T47D (cell line): ENCODE measurements around the gene GCK.

ENCODE experiments used
- DNase-seq, 2 experiments: peaks; one replicate each; pipeline versions ENCODE4 v3.0.0 to v3.0.0-alpha.2; 2011 to 2012; ENCODE audit warnings: low read depth in 1 of 2, low spot score in 1 of 2
- JUND ChIP-seq: IDR thresholded peaks from 2 replicates; pipeline ENCODE4 v1.6.1; 2012; ENCODE audit warnings: low read depth
- in situ Hi-C: cut with HindIII; loops from 2 replicates; pipeline ENCODE4 v1.10.0; 2016; ENCODE audit warnings: low sequenced_read_pairs, low pct_unique_long_range_greater_than_20kb

Gene GCK

GRCh38 chr7:44145479-44145968 is 43.7 kb downstream of the GCK start:
- in situ Hi-C loops = no loop called here
- TF ChIP-seq JUND = no peak

GRCh38 chr7:44144968-44145478 is 44.2 kb downstream of the GCK start:
- no peak for DNase-seq
- TF ChIP-seq JUND = no peak
- in situ Hi-C loops = no loop called here

More at GRCh38 chr7:44145479-44145968, 43.7 kb downstream of the GCK start:
- DNase-seq = no peak

- in situ Hi-C loops = no loop called here
- DNase-seq = no peak
- no peak for TF ChIP-seq JUND
These were observed 44.7 kb downstream of the GCK start for GRCh38 chr7:44144426-44144967.

- no peak for TF ChIP-seq JUND
- in situ Hi-C loops = no loop called here
- no peak for DNase-seq
These were observed 45.5 kb downstream of the GCK start for GRCh38 chr7:44143646-44144250.

GRCh38 chr7:44142028-44142427 is 47.2 kb downstream of the GCK start:
- DNase-seq = no peak
- no peak for TF ChIP-seq JUND
- in situ Hi-C loops = no loop called here

GRCh38 chr7:44141221-44141850 is 47.9 kb downstream of the GCK start, which contains the start of gene MYL7:
Gene MYL7 (minus strand): TSS chr7:44141332. CDS start chr7:44141305, 27 bp downstream.
- TF ChIP-seq JUND = no peak
- in situ Hi-C loops = no loop called here

GRCh38 chr7:44140341-44140740 is 48.9 kb downstream of the GCK start:
- in situ Hi-C loops = no loop called here
- no peak for TF ChIP-seq JUND
- DNase-seq = no peak

More at GRCh38 chr7:44141221-44141850, 47.9 kb downstream of the GCK start, which contains the start of gene MYL7:
- no peak for DNase-seq

GRCh38 chr7:44139311-44140010 is 49.8 kb downstream of the GCK start:
- TF ChIP-seq JUND = no peak
- DNase-seq = no peak
- in situ Hi-C loops = no loop called here

GRCh38 chr7:44138698-44139097 is 50.5 kb downstream of the GCK start:
- no peak for DNase-seq
- no peak for TF ChIP-seq JUND
- in situ Hi-C loops = no loop called here

- TF ChIP-seq JUND = no peak
- no peak for DNase-seq
- in situ Hi-C loops = no loop called here
These were observed 52.5 kb downstream of the GCK start for GRCh38 chr7:44136731-44137130.

- in situ Hi-C loops = no loop called here
- no peak for TF ChIP-seq JUND
- DNase-seq = no peak
These were observed 54.2 kb downstream of the GCK start for GRCh38 chr7:44134943-44135628.

- TF ChIP-seq JUND = no peak
- in situ Hi-C loops = no loop called here
- DNase-seq = no peak
These were observed 55.9 kb downstream of the GCK start for GRCh38 chr7:44133295-44133694.

GRCh38 chr7:44132039-44132438 is 57.2 kb downstream of the GCK start:
- no peak for DNase-seq
- TF ChIP-seq JUND = no peak
- in situ Hi-C loops = no loop called here
